ENCODE measurements around the gene CACNG3.
"Not testable (repeated sequence)": the region's sequence is repeated elsewhere in the genome, so short reads cannot be mapped to it uniquely, and the experiment has no call there.

The CACNG3 gene

GRCh38 chr16:24281466-24281865 lies 25.3 kb downstream of the CACNG3 start:
- DNase-seq, result no peak

DNA sequence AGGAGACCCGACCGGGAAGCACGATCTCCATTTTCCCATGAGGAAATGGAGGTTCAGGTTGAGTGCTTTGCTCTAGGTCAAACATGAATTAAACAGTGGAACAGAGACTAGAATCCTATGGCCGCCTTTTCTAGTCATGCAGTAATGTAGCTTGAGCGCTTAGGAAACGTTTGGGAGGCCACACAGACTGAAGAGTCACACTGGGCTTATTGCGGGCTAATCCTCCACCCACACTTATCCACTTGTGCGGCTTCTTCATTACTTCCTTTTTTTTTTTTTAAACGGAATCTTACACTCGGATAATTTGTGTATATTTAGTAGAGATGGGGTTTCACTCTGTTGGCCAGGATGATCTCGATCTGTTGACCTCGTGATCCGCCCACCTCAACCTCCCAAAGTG lies 26.0 kb downstream of the CACNG3 start:
- DNase-seq, result no peak

- DNase-seq, result no peak
These were observed 30.7 kb downstream of the CACNG3 start for GRCh38 chr16:24286741-24287405.

DNA sequence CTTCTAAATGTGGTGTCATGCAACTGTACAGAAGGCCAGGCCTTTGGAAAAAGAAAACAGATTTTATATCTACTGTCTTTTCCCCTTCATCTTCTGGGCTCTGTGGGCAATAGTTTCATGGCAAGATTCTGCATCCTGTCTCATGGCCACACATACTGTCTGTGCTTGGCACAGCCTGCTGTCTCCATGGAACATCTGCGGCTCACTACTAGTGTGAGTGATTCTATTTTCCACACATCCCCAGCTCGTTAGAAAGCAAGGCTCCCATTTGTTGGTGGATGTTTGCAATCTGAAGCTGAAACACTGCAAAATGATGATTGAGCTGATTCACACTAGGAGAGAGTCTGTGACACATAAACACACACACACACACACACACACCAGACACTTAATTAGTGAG lies 32.4 kb downstream of the CACNG3 start:
- no peak for DNase-seq

GRCh38 chr16:24289166-24289700 lies 33.1 kb downstream of the CACNG3 start:
- DNase-seq, result no peak

DNA sequence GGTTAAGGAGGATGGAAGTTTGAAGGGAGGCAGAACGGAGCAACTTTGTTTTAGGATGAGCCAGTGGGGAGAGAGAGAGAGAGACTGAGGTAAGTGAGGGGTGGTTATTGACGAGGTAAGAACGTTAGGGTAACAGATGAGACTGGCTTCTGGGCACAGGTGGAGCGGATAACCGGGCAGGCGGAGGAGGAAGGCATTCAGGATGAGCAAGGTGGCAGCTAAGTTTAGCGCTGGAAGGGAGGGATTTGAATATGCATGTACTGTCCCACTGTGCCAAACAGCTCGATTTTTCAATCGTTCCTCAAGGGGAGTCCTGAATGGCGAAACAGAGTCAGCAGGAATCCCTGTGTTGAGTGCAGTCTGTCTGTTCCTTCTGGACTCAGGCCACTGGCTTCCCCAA lies 35.8 kb downstream of the CACNG3 start:
- DNase-seq, result no peak

DNA sequence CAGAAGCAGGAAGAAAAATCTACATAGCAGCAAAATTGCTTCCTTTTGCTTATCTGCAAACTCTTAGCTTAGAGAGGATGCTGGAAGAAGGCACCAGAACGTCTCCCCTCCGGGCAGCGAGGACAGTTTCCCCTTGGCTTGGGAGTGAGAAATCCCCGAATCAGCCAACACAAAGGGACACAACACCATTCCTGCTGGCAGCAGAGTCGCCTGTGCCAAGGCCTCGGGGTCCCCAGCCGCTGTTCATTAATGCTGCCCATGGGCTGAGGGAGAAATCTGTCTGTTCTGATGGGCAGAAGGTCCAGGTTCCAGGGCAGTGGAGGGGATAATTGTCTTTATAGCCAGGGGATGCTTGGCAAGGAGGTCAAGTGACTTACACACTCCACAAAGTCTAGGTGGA lies 38.0 kb downstream of the CACNG3 start:
- DNase-seq, result no peak

DNA sequence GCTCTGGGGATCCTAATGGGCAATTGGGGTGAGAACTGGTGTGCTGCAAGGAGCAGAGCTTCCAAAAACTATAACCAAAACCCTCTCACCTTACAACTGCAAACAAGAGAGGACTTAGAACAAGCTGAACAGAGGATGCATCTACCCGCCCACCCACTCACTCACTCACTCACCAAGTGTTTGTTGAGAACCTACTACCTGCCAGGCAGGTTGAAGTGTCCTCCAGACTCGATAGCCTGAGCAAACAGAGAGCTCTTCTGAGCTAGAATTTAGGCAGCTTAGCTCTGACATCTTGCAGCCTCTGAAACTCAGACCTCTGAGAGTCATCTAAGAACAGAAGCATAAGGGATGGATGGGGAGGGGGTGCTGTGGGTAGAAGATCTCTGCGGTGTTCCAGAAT lies 41.2 kb downstream of the CACNG3 start:
- no peak for DNase-seq

GRCh38 chr16:24298548-24299167 lies 42.5 kb downstream of the CACNG3 start:
- DNase-seq, result no peak

GRCh38 chr16:24300750-24301149 lies 44.6 kb downstream of the CACNG3 start:
- not testable (repeated sequence) for DNase-seq

DNA sequence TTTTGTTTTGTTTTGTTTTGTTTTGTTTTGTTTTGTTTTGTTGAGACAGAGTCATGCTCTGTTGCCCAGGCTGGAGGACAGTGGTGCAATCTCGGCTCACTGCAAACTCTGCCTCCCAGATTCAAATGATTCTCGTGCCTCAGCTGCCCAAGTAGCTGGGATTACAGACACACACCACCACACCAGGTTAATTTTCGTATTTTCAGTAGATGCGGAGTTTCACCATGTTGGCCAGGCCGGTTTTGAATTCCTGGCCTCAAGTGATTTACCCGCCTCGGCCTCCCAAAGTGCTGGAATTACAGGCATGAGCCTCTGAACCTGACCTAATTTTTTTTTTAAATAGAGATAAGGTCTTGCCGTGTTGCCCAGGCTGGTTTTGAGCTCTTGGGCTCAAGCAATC lies 46.5 kb downstream of the CACNG3 start:
- DNase-seq, result no peak

GRCh38 chr16:24308200-24308599 lies 52.1 kb downstream of the CACNG3 start:
- DNase-seq, result no peak

- no peak for DNase-seq
These were observed 53.4 kb downstream of the CACNG3 start for GRCh38 chr16:24309258-24310142.

DNA sequence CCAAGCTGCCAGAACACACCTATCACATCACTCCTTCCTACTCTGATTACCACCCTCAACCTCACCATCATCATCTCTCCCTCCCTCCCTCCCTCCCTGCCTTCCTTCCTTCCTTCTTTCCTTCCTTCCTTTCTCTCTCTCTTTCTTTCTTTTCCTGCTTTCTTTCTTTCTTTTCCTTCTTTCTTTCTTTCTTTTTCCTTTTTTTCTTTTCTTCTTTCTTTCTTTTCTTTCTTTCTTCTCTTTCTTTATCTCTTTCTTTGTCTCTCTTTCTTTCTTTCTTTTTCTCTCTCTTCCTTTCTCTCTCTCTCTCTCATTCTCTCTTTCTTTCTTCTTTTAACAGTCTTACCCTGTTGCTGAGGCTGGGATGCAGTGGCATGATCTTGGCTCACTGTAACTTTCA lies 59.2 kb downstream of the CACNG3 start:
- no peak for DNase-seq

DNA sequence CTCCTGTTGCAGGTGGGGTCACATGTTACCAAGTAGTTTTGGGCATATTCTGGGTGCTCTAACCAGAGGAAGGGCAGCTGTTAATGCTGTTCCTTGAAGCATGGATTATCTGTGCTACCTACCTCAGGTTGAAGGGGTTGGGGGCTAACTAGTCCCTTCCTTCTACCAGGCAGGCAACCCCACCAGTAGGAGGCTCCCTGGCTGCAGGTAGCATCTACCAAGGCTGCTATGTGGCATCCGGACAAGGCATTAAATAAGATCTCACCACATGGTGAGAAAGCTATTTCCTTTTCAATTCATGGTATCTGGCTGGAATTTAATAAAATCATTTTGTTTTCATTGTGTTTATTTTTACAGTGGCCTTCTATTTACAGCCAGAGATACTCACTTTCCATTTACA lies 62.5 kb downstream of the CACNG3 start:
- DNase-seq, result no peak

GRCh38 chr16:24319126-24319814 lies 63.1 kb downstream of the CACNG3 start:
- DNase-seq, result no peak

- DNase-seq, result no peak
These were observed 66.0 kb downstream of the CACNG3 start for GRCh38 chr16:24322106-24322505.

DNA sequence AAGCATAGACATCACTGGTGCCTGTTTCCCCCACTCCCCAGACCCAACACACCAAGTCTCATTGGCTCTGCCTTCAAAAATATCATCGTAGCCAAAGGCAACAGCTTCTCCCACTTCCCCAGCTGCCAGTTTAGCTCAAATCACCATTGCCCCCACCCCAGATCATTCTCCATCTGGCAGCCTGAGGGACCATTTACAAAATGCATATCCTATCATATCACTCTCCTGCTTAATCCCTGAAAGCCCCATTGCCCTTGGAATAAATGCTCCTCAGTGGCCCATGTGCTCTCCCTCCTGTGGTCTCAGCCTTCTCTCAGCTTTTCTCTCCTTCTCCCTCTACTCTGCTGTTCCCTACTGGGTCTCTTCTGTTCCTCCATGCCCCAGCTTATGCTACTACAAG lies 68.3 kb downstream of the CACNG3 start:
- no peak for DNase-seq

GRCh38 chr16:24328835-24329452 lies 72.8 kb downstream of the CACNG3 start:
- no peak for DNase-seq

- DNase-seq, result no peak
These were observed 76.0 kb downstream of the CACNG3 start for GRCh38 chr16:24332178-24332577.

DNA sequence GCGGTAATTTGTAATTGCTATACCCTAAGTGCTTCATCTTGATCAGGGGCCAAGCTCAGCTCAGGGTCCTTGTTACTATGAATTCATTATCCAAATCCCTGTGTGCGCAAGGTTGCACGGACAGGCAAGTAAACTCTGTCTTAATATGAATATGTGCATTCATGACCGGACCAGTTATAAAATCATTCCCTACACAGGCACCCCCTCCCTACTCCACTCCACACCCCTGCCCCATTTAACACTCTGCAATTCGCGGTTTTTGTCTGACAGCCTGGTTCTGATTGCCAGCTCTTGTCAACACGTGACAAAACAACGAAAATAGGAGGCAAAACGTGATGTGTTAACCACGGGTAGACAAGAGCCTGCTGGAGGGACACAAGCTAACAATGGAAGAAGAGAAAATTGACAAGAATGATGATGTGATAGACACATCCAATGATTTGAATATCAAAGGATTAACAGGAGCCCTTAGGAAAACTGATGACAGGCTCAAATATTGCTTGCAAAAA lies 76.5 kb downstream of the CACNG3 start:
- DNase-seq, result no peak

DNA sequence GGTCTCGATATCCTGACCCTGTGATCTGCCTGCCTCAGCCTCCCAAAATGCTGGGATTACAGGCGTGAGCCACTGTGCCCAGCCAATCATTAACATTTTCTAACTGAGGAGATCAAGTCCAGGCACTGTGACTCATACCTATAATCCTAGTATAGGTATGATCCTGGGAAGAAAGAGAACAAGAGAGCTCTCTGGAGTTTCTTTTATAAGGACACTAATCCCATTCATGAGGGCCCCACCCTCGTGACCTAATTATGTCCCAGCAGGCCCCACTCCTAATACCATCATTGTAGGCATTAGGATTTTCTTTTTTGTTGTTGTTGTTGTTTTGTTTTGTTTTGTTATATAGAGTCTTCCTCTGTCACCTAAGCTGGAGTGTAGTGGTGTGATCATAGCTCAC lies 80.4 kb downstream of the CACNG3 start:
- DNase-seq, result no peak
